ENCODE measurements around the gene TMEM198.

- TF ChIP-seq, protein P1, sequence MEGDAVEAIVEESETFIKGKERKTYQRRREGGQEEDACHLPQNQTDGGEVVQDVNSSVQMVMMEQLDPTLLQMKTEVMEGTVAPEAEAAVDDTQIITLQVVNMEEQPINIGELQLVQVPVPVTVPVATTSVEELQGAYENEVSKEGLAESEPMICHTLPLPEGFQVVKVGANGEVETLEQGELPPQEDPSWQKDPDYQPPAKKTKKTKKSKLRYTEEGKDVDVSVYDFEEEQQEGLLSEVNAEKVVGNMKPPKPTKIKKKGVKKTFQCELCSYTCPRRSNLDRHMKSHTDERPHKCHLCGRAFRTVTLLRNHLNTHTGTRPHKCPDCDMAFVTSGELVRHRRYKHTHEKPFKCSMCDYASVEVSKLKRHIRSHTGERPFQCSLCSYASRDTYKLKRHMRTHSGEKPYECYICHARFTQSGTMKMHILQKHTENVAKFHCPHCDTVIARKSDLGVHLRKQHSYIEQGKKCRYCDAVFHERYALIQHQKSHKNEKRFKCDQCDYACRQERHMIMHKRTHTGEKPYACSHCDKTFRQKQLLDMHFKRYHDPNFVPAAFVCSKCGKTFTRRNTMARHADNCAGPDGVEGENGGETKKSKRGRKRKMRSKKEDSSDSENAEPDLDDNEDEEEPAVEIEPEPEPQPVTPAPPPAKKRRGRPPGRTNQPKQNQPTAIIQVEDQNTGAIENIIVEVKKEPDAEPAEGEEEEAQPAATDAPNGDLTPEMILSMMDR (IDR thresholded peaks at IDR 0.05; ENCODE audit: low read depth, low read length, poor library complexity, severe bottlenecking): no peak
- TF ChIP-seq EZH2phosphoT487 (IDR thresholded peaks at IDR 0.05; ENCODE audit: borderline replicate concordance, low read length): no peak
Measured at GRCh38 chr2:219555956-219556355, 12.1 kb downstream of the TMEM198 start.

All from DOHH2 (cell line).